WI38 (cell line): ENCODE data around the gene ALK.

Source experiments
- H3K4me3 ChIP-seq: 2 replicates; pipeline ENCODE4 v1.5.1; 2011; ENCODE audit warnings: low read depth, mild to moderate bottlenecking, control low read depth, low read length
- CTCF ChIP-seq: IDR thresholded peaks from 2 replicates; pipeline ENCODE4 v1.5.1; 2012; ENCODE audit warnings: low read depth, mild to moderate bottlenecking, control low read depth, low read length

ALK gene

GRCh38 chr2:29420999-29421782, 500.2 kb downstream of the ALK start:
- no peak overlapping the region for H3K4me3 ChIP-seq
- no peak for TF ChIP-seq CTCF

GRCh38 chr2:29420464-29420863, 500.9 kb downstream of the ALK start:
- H3K4me3 ChIP-seq: no peak overlapping the region

GRCh38 chr2:29417630-29418029, 503.8 kb downstream of the ALK start:
- no peak for TF ChIP-seq CTCF
- H3K4me3 ChIP-seq: no peak overlapping the region

More at GRCh38 chr2:29420464-29420863, 500.9 kb downstream of the ALK start:
- TF ChIP-seq CTCF: no peak

GRCh38 chr2:29412197-29412925, 509.0 kb downstream of the ALK start:
- TF ChIP-seq CTCF: no peak
- no peak overlapping the region for H3K4me3 ChIP-seq

GRCh38 chr2:29405707-29406106, 515.7 kb downstream of the ALK start:
- no peak for TF ChIP-seq CTCF
- no peak overlapping the region for H3K4me3 ChIP-seq

- H3K4me3 ChIP-seq: no peak overlapping the region
Observed at GRCh38 chr2:29405266-29405665, 516.1 kb downstream of the ALK start.

More at GRCh38 chr2:29405266-29405665, 516.1 kb downstream of the ALK start:
- TF ChIP-seq CTCF: no peak
